RWPE2 (cell line): ENCODE measurements around the gene CHCHD10.

Experiments
- ATAC-seq: fragments of 200-7000 bp; cut with Tn5 transposase; 3 replicates; pipeline ENCODE4 v1.9.1; 2021; ENCODE audit warnings: low read depth
- DNase-seq: peaks from one replicate; pipeline ENCODE4 v3.0.0-alpha.2; 2020; ENCODE audit warnings: low spot score
- H3K27ac ChIP-seq: fragments of 450-650 bp; 2 replicates; pipeline ENCODE4 v1.5.1; 2017; ENCODE audit warnings: mild to moderate bottlenecking; ENCODE audit not compliant: poor library complexity, severe bottlenecking
- H3K27me3 ChIP-seq: fragments of 250-450 bp; sonication (Bioruptor Pico); 2 replicates; pipeline ENCODE4 v1.5.1; 2021; ENCODE audit warnings: mild to moderate bottlenecking, moderate library complexity; ENCODE audit not compliant: insufficient read depth, poor library complexity, severe bottlenecking
- H3K36me3 ChIP-seq: fragments of 250-450 bp; sonication (Bioruptor Pico); 2 replicates; pipeline ENCODE4 v1.5.1; 2020; ENCODE audit warnings: low read depth, mild to moderate bottlenecking, moderate library complexity
- H3K4me1 ChIP-seq: fragments of 250-450 bp; sonication (Bioruptor Pico); 2 replicates; pipeline ENCODE4 v1.5.1; 2021; ENCODE audit warnings: mild to moderate bottlenecking, moderate library complexity; ENCODE audit not compliant: insufficient read depth, poor library complexity, severe bottlenecking
- H3K4me3 ChIP-seq: fragments of 250-450 bp; sonication (Bioruptor Pico); 2 replicates; pipeline ENCODE4 v1.5.1; 2021; ENCODE audit warnings: mild to moderate bottlenecking, moderate library complexity; ENCODE audit not compliant: severe bottlenecking
- H3K9me3 ChIP-seq: fragments of 250-450 bp; sonication (Bioruptor Pico); 2 replicates; pipeline ENCODE4 v1.5.1; 2021; ENCODE audit warnings: mild to moderate bottlenecking, moderate library complexity; ENCODE audit not compliant: severe bottlenecking
- CTCF ChIP-seq: fragments of 450-650 bp; IDR thresholded peaks from one replicate; pipeline ENCODE4 v1.5.1; 2017; ENCODE audit warnings: mild to moderate bottlenecking, moderate library complexity; ENCODE audit not compliant: poor library complexity, severe bottlenecking

Gene CHCHD10

GRCh38 chr22:23720855-23721254 is 46.9 kb downstream of the CHCHD10 start:
- no peaks in the 10 kb centered on the region for H3K27me3 ChIP-seq
- no peak for TF ChIP-seq CTCF
- DNase-seq (no peak), ATAC-seq (no peak)
- H3K4me1 ChIP-seq, result no peaks in the 10 kb centered on the region
- H3K4me3 ChIP-seq, result no peak overlapping the region
- H3K9me3 ChIP-seq, result no peaks in the 10 kb centered on the region
- H3K27ac ChIP-seq, result no peak overlapping the region
- no peaks in the 10 kb centered on the region for H3K36me3 ChIP-seq

- Histone ChIP-seq H3K27me3 (no peaks in the 10 kb centered on the region), H3K36me3 (peaks cover 12% of the 10 kb centered on the region), H3K4me1 (no peaks in the 10 kb centered on the region), H3K4me3 (no peak overlapping the region), H3K27ac (no peak overlapping the region), H3K9me3 (no peaks in the 10 kb centered on the region)
- DNase-seq (no peak), ATAC-seq (no peak)
- TF ChIP-seq CTCF, result no peak
These were observed 49.2 kb downstream of the CHCHD10 start for GRCh38 chr22:23718371-23719165.

- ATAC-seq (peak; percentile 94), DNase-seq (no peak)
- Histone ChIP-seq H3K9me3 (no peaks in the 10 kb centered on the region), H3K27ac (peak overlapping the region; percentile 15), H3K27me3 (no peaks in the 10 kb centered on the region), H3K4me3 (peak overlapping the region; percentile 84), H3K4me1 (no peaks in the 10 kb centered on the region), H3K36me3 (peaks cover 26% of the 10 kb centered on the region)
- no peak for TF ChIP-seq CTCF
These were observed 50.7 kb downstream of the CHCHD10 start for GRCh38 chr22:23716811-23717801.
